Measurements from ENCODE around the gene SNX5.
A peak's percentile ranks its signal among the peaks of the same experiment; 100 is the strongest.

The SNX5 gene

DNA sequence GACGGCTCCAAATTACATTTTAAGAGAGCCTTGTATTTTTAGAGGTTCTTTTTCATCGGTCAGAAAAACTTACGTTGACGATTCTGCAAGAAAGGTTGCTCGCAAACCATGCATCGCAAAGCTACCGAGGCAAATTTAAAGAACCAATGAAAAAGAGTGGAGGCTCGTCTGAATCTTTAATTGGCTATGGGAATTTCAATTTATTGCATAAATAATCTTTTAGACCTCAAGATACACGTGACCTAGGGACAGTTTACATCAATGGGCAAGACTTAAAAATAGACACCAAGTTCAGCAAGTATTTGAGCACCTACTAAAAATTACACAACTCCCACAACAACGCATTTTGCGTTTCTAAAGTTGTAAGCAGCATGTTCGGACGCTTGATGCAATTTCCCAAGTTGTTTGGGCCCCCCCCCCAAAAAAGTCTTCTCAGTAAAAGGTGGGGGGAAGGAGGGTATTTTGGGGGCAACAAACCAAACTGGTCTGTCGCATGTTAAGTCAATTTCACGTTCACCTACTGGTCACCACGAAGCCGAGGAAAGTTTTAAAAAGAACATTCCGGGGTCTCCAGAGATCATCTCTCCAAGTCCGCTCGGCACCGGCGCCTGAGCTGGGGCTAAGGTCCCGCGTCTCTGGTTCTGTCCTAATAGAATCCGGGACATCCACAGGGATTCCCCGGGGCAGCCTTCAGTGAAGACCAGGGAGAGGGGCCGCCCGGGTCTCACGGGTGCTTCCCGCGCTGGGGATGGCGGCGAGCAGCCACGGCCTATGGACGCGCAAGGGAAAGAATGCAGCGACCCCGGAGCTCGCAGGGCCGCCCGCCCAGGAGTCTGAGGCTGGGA is 851 bp downstream of the SNX5 start:
- peaks cover 40% of the 10 kb centered on the region for H3K79me2 ChIP-seq
- H3K27me3 ChIP-seq (ENCODE audit: control insufficient read depth, insufficient read depth, low read length): no peaks in the 10 kb centered on the region
- no peaks in the 10 kb centered on the region for H3K9me3 ChIP-seq (ENCODE audit: control insufficient read depth, low read length)
- peak overlapping the region; percentile 90 for H3K4me2 ChIP-seq (ENCODE audit: low read length)
- H3K27ac ChIP-seq: peak overlapping the region; percentile 97
- H3K9ac ChIP-seq: peak overlapping the region; percentile 77
- H3K4me3 ChIP-seq (ENCODE audit: low read depth, low read length): peak overlapping the region; percentile 96
- peak overlapping the region; percentile 99 for H2AFZ ChIP-seq
- H3K4me1 ChIP-seq: peaks cover 38% of the 10 kb centered on the region
- TF ChIP-seq, protein P1, sequence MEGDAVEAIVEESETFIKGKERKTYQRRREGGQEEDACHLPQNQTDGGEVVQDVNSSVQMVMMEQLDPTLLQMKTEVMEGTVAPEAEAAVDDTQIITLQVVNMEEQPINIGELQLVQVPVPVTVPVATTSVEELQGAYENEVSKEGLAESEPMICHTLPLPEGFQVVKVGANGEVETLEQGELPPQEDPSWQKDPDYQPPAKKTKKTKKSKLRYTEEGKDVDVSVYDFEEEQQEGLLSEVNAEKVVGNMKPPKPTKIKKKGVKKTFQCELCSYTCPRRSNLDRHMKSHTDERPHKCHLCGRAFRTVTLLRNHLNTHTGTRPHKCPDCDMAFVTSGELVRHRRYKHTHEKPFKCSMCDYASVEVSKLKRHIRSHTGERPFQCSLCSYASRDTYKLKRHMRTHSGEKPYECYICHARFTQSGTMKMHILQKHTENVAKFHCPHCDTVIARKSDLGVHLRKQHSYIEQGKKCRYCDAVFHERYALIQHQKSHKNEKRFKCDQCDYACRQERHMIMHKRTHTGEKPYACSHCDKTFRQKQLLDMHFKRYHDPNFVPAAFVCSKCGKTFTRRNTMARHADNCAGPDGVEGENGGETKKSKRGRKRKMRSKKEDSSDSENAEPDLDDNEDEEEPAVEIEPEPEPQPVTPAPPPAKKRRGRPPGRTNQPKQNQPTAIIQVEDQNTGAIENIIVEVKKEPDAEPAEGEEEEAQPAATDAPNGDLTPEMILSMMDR (IDR thresholded peaks at IDR 0.05): no peak
- H3K36me3 ChIP-seq (ENCODE audit: control insufficient read depth, insufficient read depth, low read length): no peaks in the 10 kb centered on the region

DNA sequence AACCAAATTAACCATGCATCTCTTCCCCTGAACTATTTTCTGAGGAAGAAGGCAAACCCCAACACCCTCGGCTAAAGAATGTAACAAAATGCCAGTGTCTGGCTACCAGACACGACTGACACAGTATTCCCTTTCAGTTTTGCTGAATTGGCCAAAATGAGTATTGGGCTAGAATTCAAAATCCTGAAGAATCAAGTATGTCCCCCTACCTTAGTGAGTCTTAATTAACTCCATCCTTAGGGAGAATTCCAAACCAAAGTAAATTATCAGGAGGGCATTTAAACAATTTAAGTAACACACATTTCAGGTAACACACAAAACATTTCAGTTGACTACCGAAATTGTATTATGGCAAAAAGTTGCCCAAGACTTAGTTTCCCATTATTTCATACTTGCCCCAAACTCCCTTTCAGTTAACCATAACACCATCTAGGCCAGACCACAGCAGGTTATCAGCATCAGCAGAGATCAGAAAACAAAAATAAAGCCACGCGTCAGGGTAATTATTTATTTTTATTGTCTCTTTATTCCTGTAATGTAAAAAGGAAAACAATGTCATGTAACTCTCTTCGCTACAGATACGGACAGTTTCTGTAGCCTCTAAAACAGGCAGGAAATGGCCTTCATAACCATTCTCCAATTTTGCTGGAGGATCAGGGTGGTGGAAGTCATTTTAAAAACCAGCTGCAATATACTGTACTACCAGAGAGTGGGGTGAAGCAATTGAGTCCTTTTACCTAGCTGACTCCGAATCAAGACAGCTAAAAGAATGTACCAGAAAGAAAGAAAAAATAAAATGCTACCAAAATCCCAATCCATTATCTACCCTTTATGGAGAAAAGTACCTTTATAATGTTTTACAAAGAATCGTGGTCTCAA is 1.9 kb downstream of the SNX5 start:
- no peaks in the 10 kb centered on the region for H3K27me3 ChIP-seq (ENCODE audit: control insufficient read depth, insufficient read depth, low read length)
- peaks cover 40% of the 10 kb centered on the region for H3K79me2 ChIP-seq
- TF ChIP-seq, protein P1 (IDR thresholded peaks at IDR 0.05): no peak
- peak overlapping the region; percentile 7 for H2AFZ ChIP-seq
- peaks cover 43% of the 10 kb centered on the region for H3K4me1 ChIP-seq
- peak overlapping the region; percentile 96 for H3K4me3 ChIP-seq (ENCODE audit: low read depth, low read length)
- H3K36me3 ChIP-seq (ENCODE audit: control insufficient read depth, insufficient read depth, low read length): no peaks in the 10 kb centered on the region
- peak overlapping the region; percentile 90 for H3K4me2 ChIP-seq (ENCODE audit: low read length)
- H3K27ac ChIP-seq: peak overlapping the region; percentile 17
- H3K9ac ChIP-seq: no peak overlapping the region
- no peaks in the 10 kb centered on the region for H3K9me3 ChIP-seq (ENCODE audit: control insufficient read depth, low read length)

DNA sequence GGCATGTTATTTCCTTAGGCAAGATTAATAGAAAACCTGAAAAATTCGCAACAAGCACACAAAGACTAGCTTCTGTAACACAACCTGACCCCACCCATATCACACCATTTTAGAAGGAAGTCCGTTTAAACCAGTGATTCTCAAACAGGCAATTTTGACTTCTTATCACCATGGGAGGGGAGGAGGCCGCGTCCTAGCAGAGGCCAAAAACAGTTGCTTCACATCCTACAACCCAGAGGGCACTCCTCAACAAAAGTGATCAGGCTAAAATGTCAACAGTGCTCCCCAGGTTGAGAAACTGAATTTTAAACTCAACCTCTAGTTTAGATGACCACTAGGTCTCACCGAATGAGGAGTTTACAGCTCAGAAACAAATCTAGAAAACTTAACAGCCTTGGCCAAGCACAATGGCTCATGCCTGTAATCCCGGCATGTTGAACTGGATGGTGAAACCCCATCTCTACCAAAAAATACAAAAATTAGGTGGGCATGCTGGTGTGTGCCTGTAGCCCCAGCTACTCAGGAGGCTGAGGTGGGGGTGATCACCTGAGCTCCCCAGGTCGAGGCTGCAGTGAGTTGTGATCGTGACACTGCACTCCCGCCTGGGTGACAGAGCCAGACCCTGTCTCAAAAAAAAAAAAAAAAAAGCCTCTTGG is 3.4 kb downstream of the SNX5 start:
- TF ChIP-seq, protein P1 (IDR thresholded peaks at IDR 0.05): no peak
- peaks cover 40% of the 10 kb centered on the region for H3K79me2 ChIP-seq
- no peak overlapping the region for H3K27ac ChIP-seq
- H3K9ac ChIP-seq: no peak overlapping the region
- H3K9me3 ChIP-seq (ENCODE audit: control insufficient read depth, low read length): no peaks in the 10 kb centered on the region
- peaks cover 32% of the 10 kb centered on the region for H3K4me1 ChIP-seq
- peak overlapping the region; percentile 29 for H3K4me2 ChIP-seq (ENCODE audit: low read length)
- no peak overlapping the region for H3K4me3 ChIP-seq (ENCODE audit: low read depth, low read length)
- H2AFZ ChIP-seq: no peak overlapping the region
- H3K36me3 ChIP-seq (ENCODE audit: control insufficient read depth, insufficient read depth, low read length): no peaks in the 10 kb centered on the region
- no peaks in the 10 kb centered on the region for H3K27me3 ChIP-seq (ENCODE audit: control insufficient read depth, insufficient read depth, low read length)

DNA sequence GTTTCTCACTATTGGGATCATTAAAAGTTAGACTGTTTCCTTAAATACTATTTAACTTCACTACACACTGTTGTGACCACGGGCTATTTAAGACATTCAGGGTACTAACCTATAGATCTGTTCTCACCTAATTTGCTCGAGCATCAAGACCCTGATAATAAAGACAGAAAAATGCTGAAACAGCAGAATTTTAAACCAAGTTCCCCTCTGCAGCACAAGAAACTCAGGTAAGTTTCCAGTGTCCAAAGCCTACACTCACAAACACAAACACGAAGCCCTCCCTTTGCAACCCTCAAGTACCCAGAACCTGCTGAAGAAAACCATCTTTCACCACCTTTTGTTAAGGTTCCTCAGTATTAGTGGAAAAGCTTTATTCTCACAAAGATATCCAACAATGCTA is 4.0 kb downstream of the SNX5 start:
- Histone ChIP-seq H3K27ac (no peak overlapping the region), H3K79me2 (peaks cover 43% of the 10 kb centered on the region), H3K4me3 (ENCODE audit: low read depth, low read length) (no peak overlapping the region), H3K9ac (no peak overlapping the region), H2AFZ (no peak overlapping the region), H3K36me3 (ENCODE audit: control insufficient read depth, insufficient read depth, low read length) (no peaks in the 10 kb centered on the region), H3K4me1 (peaks cover 31% of the 10 kb centered on the region), H3K9me3 (ENCODE audit: control insufficient read depth, low read length) (no peaks in the 10 kb centered on the region), H3K27me3 (ENCODE audit: control insufficient read depth, insufficient read depth, low read length) (no peaks in the 10 kb centered on the region), H3K4me2 (ENCODE audit: low read length) (peak overlapping the region; percentile 18)
- TF ChIP-seq, protein P1 (IDR thresholded peaks at IDR 0.05): no peak
